HepG2 (cell line): ENCODE results near the gene KBTBD3. TPM values are rescaled to one million over a fixed set of nuclear protein-coding genes. Genes with fewer than 3 reads are reported as not detected.

Experiments used
- ATAC-seq: fragments of 200-7000 bp; cut with Tn5 transposase; 3 replicates; pipeline ENCODE4 v1.9.1; 2020; ENCODE audit warnings: mild to moderate bottlenecking, moderate library complexity
- BruUV-seq: library from RNA; stranded (reverse); fragments of 400-500 nt; replicated peaks from 2 replicates; lab custom pipeline; 2021; lab: Mats Ljungman, UMichigan
- CTCF ChIA-PET: fragments of 300-600 bp; formaldehyde crosslinking; extraction: SDS; loops from one replicate; lab custom pipeline; 2021; ENCODE audit warnings: low total read pairs, inconsistent platforms, low intra/inter-chr PET ratio; lab: Yijun Ruan, JAX
- POLR2A ChIA-PET: fragments of 350-600 bp; sonication (Branson Sonifier 250); formaldehyde crosslinking; loops from one replicate; lab custom pipeline; 2020; ENCODE audit warnings: antibody characterized with exemption, inconsistent platforms; lab: Yijun Ruan, JAX
- DNase-seq: peaks from one replicate; pipeline ENCODE4 v3.0.0-alpha.2; 2015; ENCODE audit warnings: low spot score
- FAIRE-seq: peaks from 3 replicates; lab custom pipeline; 2011; peaks lifted over from hg19 to GRCh38; lab: Jason Lieb, UNC
- H2AFZ ChIP-seq: one replicate; pipeline ENCODE4 v1.6.1; 2011; ENCODE audit warnings: low read length, inconsistent platforms
- H3K27ac ChIP-seq: fragments of 300-600 bp; 3 replicates; pipeline ENCODE4 v1.8.0; 2011; ENCODE audit warnings: mixed run types, mild to moderate bottlenecking, mixed read lengths, low read length, inconsistent platforms; ENCODE audit not compliant: insufficient read depth; ENCODE audit errors: extremely low read length
- H3K27me3 ChIP-seq, 2 experiments: fragments of 200-600 bp in 1 of 2; 2 replicates in 1 of 2; 3 replicates in 1 of 2; pipeline versions ENCODE4 v1.6.0 to v1.8.0; 2011; ENCODE audit warnings: low read length in 2 of 2, mild to moderate bottlenecking in 2 of 2, moderate library complexity in 2 of 2, inconsistent platforms in 1 of 2; ENCODE audit not compliant: insufficient read depth in 2 of 2, control insufficient read depth in 1 of 2
- H3K36me3 ChIP-seq, 2 experiments: fragments of 200-600 bp in 1 of 2; replicated peaks in 1 of 2; 2 replicates in 1 of 2; 3 replicates in 1 of 2; pipeline versions ENCODE4 v1.5.1 to v1.8.0; 2011; ENCODE audit warnings: low read length in 2 of 2, inconsistent platforms in 1 of 2; ENCODE audit not compliant: insufficient read depth in 2 of 2, control insufficient read depth in 1 of 2
- H3K4me1 ChIP-seq: 2 replicates; pipeline ENCODE4 v1.5.1; 2012; ENCODE audit warnings: low read length, inconsistent platforms; ENCODE audit not compliant: insufficient read depth
- H3K4me2 ChIP-seq: 2 replicates; pipeline ENCODE4 v1.6.0; 2011; ENCODE audit warnings: low read depth, low read length, inconsistent platforms
- H3K4me3 ChIP-seq, 3 experiments: fragments of 200-600 bp in 1 of 3; sonication (generic), shearing (Covaris generic) in 1 of 3; replicated peaks in 1 of 3; 2 replicates each; pipeline ENCODE4 v1.5.1; 2011 to 2016; ENCODE audit warnings: low read length in 3 of 3, inconsistent platforms in 2 of 3, low read depth in 2 of 3, mild to moderate bottlenecking in 2 of 3, control low read depth in 1 of 3, mixed read lengths in 1 of 3; ENCODE audit not compliant: insufficient read depth in 1 of 3
- H3K79me2 ChIP-seq: one replicate; pipeline ENCODE4 v1.6.1; 2011; ENCODE audit warnings: low read length, inconsistent platforms; ENCODE audit not compliant: insufficient read depth
- H3K9ac ChIP-seq: 2 replicates; pipeline ENCODE4 v1.6.0; 2011; ENCODE audit warnings: mild to moderate bottlenecking, low read depth, low read length, inconsistent platforms; ENCODE audit not compliant: insufficient read depth
- H3K9me3 ChIP-seq: 2 replicates; pipeline ENCODE4 v1.5.1; 2012; ENCODE audit warnings: mild to moderate bottlenecking, low read length
- H4K20me1 ChIP-seq: 2 replicates; pipeline ENCODE4 v1.6.0; 2011; ENCODE audit warnings: inconsistent platforms, mild to moderate bottlenecking, low read length, moderate library complexity; ENCODE audit not compliant: insufficient read depth
- BCL6 ChIP-seq: IDR thresholded peaks from 2 replicates; pipeline ENCODE4 v1.6.1; 2016; ENCODE audit warnings: missing genetic modification reagents, missing compliant biosample characterization
- GABPB1 ChIP-seq: IDR thresholded peaks from 2 replicates; pipeline ENCODE4 v1.6.1; 2016; ENCODE audit warnings: mild to moderate bottlenecking, missing genetic modification reagents, moderate library complexity, missing compliant biosample characterization
- NR2F6 ChIP-seq, 2 experiments: IDR thresholded peaks; 2 replicates each; pipeline ENCODE4 v1.6.1; 2016; ENCODE audit warnings: antibody characterized with exemption in 1 of 2, mild to moderate bottlenecking in 1 of 2
- PATZ1 ChIP-seq: sonication (generic); formaldehyde crosslinking; IDR thresholded peaks from 2 replicates; pipeline ENCODE4 v1.4.0; 2020; ENCODE audit warnings: missing genetic modification reagents
- RFX3 ChIP-seq: IDR thresholded peaks from 2 replicates; pipeline ENCODE4 v1.6.1; 2016; ENCODE audit warnings: missing biosample characterization, missing genetic modification reagents
- SALL1 ChIP-seq: sonication (generic); formaldehyde crosslinking; IDR thresholded peaks from 2 replicates; pipeline ENCODE4 v1.8.0; 2022; ENCODE audit warnings: mild to moderate bottlenecking, missing genetic modification reagents
- WIZ ChIP-seq: sonication (generic); formaldehyde crosslinking; IDR thresholded peaks from 2 replicates; pipeline ENCODE4 v1.5.1; 2020; ENCODE audit warnings: mild to moderate bottlenecking, missing genetic modification reagents
- ZNF20 ChIP-seq: sonication (generic); formaldehyde crosslinking; IDR thresholded peaks from 2 replicates; pipeline ENCODE4 v1.4.0; 2020; ENCODE audit warnings: mild to moderate bottlenecking, moderate library complexity, missing genetic modification reagents
- ZNF792 ChIP-seq: IDR thresholded peaks from 2 replicates; pipeline ENCODE4 v1.6.1; 2016
- WGBS: methylation state at CpG from one replicate; pipeline ENCODE4 v1.1.6; 2017; ENCODE audit warnings: low lambda C conversion rate; 5-methylcytosine and 5-hydroxymethylcytosine counted together
- in situ Hi-C: cut with HindIII; loops from 2 replicates; pipeline ENCODE4 v1.10.0; 2017; ENCODE audit warnings: low pct_unique_long_range_greater_than_20kb; ENCODE audit not compliant: extremely low pct_ligation_motif_present
- intact Hi-C: fragments of 100-400 bp; cut with micrococcal nuclease; formaldehyde crosslinking; loops from one replicate; pipeline ENCODE4 v1.10.0; 2022; ENCODE audit not compliant: unreplicated experiment
- polyA plus RNA-seq, 8 experiments: library from polyadenylated mRNA; depleted of rRNA in 3 of 8; stranded (reverse) in 7 of 8; unstranded in 1 of 8; fragments of >200 nt; fragmentation: Illumina TruSeq in 4 of 8; extraction: Trizol in 4 of 8; gene quantifications; 2 replicates each; pipeline versions ENCODE4 v1.2.1 to v1.2.3, GENCODE V29; 2011 to 2016; ENCODE audit warnings: low read depth in 4 of 8, missing spikeins in 1 of 8, mixed read lengths in 1 of 8; ENCODE audit not compliant: insufficient read depth in 1 of 8
- total RNA-seq, 5 experiments: library from RNA; depleted of rRNA; stranded (reverse); fragments of >200 nt; fragmentation: Illumina TruSeq; extraction: Trizol; gene quantifications; 2 replicates each; pipeline ENCODE4 v1.2.3, GENCODE V29; 2016; ENCODE audit warnings: low read depth in 1 of 5
- TF ChIP-seq, protein P1 (sequence below): sonication (generic); formaldehyde crosslinking; IDR thresholded peaks from 2 replicates; pipeline ENCODE4 v1.5.1; 2020; ENCODE audit warnings: missing genetic modification reagents, mild to moderate bottlenecking, borderline replicate concordance
- TF ChIP-seq, protein P2 (sequence below): sonication (generic); formaldehyde crosslinking; IDR thresholded peaks from 2 replicates; pipeline ENCODE4 v1.8.0; 2022; ENCODE audit warnings: missing genetic modification reagents, mild to moderate bottlenecking, moderate library complexity, borderline replicate concordance

Gene KBTBD3
- total and polyA plus RNA-seq, 2 of the 13 experiments (the other 11 are each of a cell fraction or from before 2014, with no cell fraction given): 1.8 to 7.4 TPM

DNA sequence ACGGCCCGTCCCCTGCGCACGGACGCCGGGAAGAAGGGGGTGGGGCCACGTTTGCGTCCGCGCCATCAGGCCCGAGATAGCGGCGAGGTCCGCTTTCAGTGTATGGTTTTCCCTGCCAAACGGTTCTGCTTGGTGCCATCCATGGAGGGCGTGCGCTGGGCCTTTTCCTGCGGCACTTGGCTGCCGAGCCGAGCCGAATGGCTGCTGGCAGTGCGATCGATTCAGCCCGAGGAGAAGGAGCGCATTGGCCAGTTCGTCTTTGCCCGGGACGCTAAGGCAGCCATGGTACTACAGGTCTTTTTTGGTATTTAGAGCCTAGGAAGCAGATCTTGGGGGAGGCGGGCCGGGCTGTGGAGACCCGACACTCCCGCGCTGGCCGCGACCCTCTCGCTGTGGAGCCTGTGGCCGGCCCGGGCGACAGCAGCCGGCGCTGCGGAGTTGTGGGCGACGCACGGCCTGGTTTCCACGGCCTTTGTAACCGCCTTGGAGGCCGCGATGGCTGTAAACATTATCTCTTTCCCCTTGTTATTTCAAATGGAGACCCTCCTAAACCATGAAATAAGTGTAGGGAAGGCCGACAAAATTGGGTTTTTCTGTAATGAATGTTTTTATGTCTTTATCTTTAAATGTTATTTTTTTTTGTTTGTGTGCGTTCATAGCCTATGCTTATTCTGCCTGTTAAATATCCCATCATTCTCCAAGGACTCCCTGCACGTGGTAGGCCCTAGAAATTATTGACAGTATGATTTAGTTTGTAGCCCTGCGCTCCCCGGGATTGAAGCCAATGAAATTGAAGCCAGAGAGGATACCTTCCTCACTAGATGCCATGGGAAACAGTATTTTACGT, 685 bp upstream of the KBTBD3 start, which contains the start of gene AASDHPPT (continued):
- TF ChIP-seq SALL1: peak; percentile 86
- TF ChIP-seq ZNF20 (CRISPR knock-in tag): no peak
- TF ChIP-seq GABPB1 (CRISPR knock-in tag): peak; percentile 69; the same call in 1 of the 2 replicates
- TF ChIP-seq, protein P1, sequence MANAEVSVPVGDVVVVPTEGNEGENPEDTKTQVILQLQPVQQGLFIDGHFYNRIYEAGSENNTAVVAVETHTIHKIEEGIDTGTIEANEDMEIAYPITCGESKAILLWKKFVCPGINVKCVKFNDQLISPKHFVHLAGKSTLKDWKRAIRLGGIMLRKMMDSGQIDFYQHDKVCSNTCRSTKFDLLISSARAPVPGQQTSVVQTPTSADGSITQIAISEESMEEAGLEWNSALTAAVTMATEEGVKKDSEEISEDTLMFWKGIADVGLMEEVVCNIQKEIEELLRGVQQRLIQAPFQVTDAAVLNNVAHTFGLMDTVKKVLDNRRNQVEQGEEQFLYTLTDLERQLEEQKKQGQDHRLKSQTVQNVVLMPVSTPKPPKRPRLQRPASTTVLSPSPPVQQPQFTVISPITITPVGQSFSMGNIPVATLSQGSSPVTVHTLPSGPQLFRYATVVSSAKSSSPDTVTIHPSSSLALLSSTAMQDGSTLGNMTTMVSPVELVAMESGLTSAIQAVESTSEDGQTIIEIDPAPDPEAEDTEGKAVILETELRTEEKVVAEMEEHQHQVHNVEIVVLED: peak; percentile 94
- peak; percentile 90 for TF ChIP-seq WIZ (CRISPR knock-in tag)

GRCh38 chr11:106076171-106076918, 802 bp downstream of the KBTBD3 start:
- H3K79me2 ChIP-seq: peaks cover 34% of the 10 kb centered on the region
- DNase-seq: no peak
- peak overlapping the region; percentile 63 to 82 (median 63) for H3K4me3 ChIP-seq
- H4K20me1 ChIP-seq: no peaks in the 10 kb centered on the region
- in situ Hi-C loops: loop anchor here (5.0 kb wide), 1 partner anchor 54 kb away; the partner anchor contains the start of gene MSANTD4
- ChIA-PET CTCF (no interaction called here), POLR2A (interaction anchor here (0.9 to 1.5 kb wide), 7 partner anchors 8 to 1381 kb away, joined by 3 to 13 read pairs (median 4); partner anchors contain the start of genes CWF19L2 and MSANTD4)
- BruUV-seq: TSS peak; percentile 76
- peak overlapping the region; percentile 73 for H3K9ac ChIP-seq
- WGBS: 14% methylated on average over 15 of the region's 19 CpGs
- peaks cover 37% of the 10 kb centered on the region for H3K4me1 ChIP-seq
- ATAC-seq: peak; percentile 0; the same call in 2 of the 3 replicates
- peak overlapping the region; percentile 67 for H3K27ac ChIP-seq
- intact Hi-C loops: loop anchor here (5.0 to 10.0 kb wide), 2 partner anchors 386 to 1118 kb away; no protein-coding TSS in a partner anchor
- peaks cover 0 to 16% of the 10 kb centered on the region in 2 experiments; a peak in 3 of 5 replicates for H3K36me3 ChIP-seq
- H3K9me3 ChIP-seq: no peaks in the 10 kb centered on the region
- H3K4me2 ChIP-seq: peak overlapping the region; percentile 70
- peak overlapping the region; percentile 29 for H2AFZ ChIP-seq
- H3K27me3 ChIP-seq: no peaks in the 10 kb centered on the region; a peak in 1 of 5 replicates
- FAIRE-seq: no peak
- TF ChIP-seq BCL6: no peak; the same call in 1 of the 2 replicates
- no peak for TF ChIP-seq NR2F6 (IDR thresholded peaks at IDR 0.05)
- TF ChIP-seq NR2F6 (CRISPR knock-in tag; IDR thresholded peaks at IDR 0.05): no peak
- TF ChIP-seq, protein P2, sequence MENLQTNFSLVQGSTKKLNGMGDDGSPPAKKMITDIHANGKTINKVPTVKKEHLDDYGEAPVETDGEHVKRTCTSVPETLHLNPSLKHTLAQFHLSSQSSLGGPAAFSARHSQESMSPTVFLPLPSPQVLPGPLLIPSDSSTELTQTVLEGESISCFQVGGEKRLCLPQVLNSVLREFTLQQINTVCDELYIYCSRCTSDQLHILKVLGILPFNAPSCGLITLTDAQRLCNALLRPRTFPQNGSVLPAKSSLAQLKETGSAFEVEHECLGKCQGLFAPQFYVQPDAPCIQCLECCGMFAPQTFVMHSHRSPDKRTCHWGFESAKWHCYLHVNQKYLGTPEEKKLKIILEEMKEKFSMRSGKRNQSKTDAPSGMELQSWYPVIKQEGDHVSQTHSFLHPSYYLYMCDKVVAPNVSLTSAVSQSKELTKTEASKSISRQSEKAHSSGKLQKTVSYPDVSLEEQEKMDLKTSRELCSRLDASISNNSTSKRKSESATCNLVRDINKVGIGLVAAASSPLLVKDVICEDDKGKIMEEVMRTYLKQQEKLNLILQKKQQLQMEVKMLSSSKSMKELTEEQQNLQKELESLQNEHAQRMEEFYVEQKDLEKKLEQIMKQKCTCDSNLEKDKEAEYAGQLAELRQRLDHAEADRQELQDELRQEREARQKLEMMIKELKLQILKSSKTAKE (CRISPR knock-in tag): no peak
- TF ChIP-seq ZNF792 (CRISPR knock-in tag): no peak
- no peak for TF ChIP-seq RFX3 (CRISPR knock-in tag)
- TF ChIP-seq PATZ1 (CRISPR knock-in tag): no peak
